HFFc6 (cell line): ENCODE measurements around the gene CPNE4. TPM values are rescaled to one million over a fixed set of nuclear protein-coding genes. Genes with fewer than 3 reads are reported as not detected.
"Not testable (repeated sequence)": the region's sequence is repeated elsewhere in the genome, so short reads cannot be mapped to it uniquely, and the experiment has no call there.

Experiments
- DNase-seq: peaks from one replicate; pipeline ENCODE4 v3.0.0-alpha.2; 2018
- H3K27ac Mint-ChIP-seq: 2 replicates; pipeline ENCODE4 v1.8.0; 2020; ENCODE audit warnings: mild to moderate bottlenecking, mixed read lengths
- H3K27me3 Mint-ChIP-seq: 2 replicates; pipeline ENCODE4 v1.8.0; 2021; ENCODE audit warnings: mild to moderate bottlenecking, moderate library complexity, mixed read lengths; ENCODE audit not compliant: insufficient read depth
- H3K36me3 Mint-ChIP-seq: 2 replicates; pipeline ENCODE4 v1.8.0; 2021; ENCODE audit warnings: low read depth, mixed read lengths
- H3K4me1 Mint-ChIP-seq: 2 replicates; pipeline ENCODE4 v1.8.0; 2020; ENCODE audit warnings: low read depth, mixed read lengths
- H3K4me3 Mint-ChIP-seq: 2 replicates; pipeline ENCODE4 v1.8.0; 2020; ENCODE audit warnings: mild to moderate bottlenecking, moderate library complexity, mixed read lengths
- H3K9me3 Mint-ChIP-seq: 2 replicates; pipeline ENCODE4 v1.8.0; 2020; ENCODE audit warnings: mild to moderate bottlenecking, mixed read lengths
- CTCF ChIP-seq: fragments of 200-600 bp; sonication (generic); IDR thresholded peaks from 2 replicates; pipeline ENCODE4 v1.5.0; 2021; ENCODE audit warnings: antibody characterized with exemption, mild to moderate bottlenecking
- total RNA-seq, 6 experiments: library from RNA; stranded (reverse); fragmentation: NEBNext Ultra II Directional; extraction: Animal tissue kit (Norgen Biotek cat#: 25700); gene quantifications; 2 replicates in 1 of 6; 3 replicates in 5 of 6; pipeline ENCODE4 v1.2.3, GENCODE V29; 2021

The CPNE4 gene
- total RNA-seq, 6 experiments from 2014 or later = not detected

GRCh38 chr3:131981323-131981722 lies 53.5 kb downstream of the CPNE4 start:
- no peak for TF ChIP-seq CTCF
- Mint-ChIP-seq H3K27me3 (peaks cover 1% of the 10 kb centered on the region; the same call in 1 of the 2 replicates), H3K4me1 (no peaks in the 10 kb centered on the region), H3K27ac (no peak overlapping the region), H3K9me3 (no peaks in the 10 kb centered on the region), H3K36me3 (no peaks in the 10 kb centered on the region), H3K4me3 (no peak overlapping the region)
- DNase-seq = no peak

- DNase-seq = no peak
- TF ChIP-seq CTCF = no peak
- no peak overlapping the region for H3K27ac Mint-ChIP-seq
- peaks cover 4% of the 10 kb centered on the region; the same call in 1 of the 2 replicates for H3K27me3 Mint-ChIP-seq
- no peaks in the 10 kb centered on the region for H3K4me1 Mint-ChIP-seq
- no peaks in the 10 kb centered on the region for H3K36me3 Mint-ChIP-seq
- no peaks in the 10 kb centered on the region for H3K9me3 Mint-ChIP-seq
- no peak overlapping the region for H3K4me3 Mint-ChIP-seq
These were observed 58.4 kb downstream of the CPNE4 start for GRCh38 chr3:131976448-131976847.

- DNase-seq = no peak
- no peak overlapping the region for H3K27ac Mint-ChIP-seq
- no peaks in the 10 kb centered on the region for H3K36me3 Mint-ChIP-seq
- H3K4me1 Mint-ChIP-seq = no peaks in the 10 kb centered on the region
- H3K9me3 Mint-ChIP-seq = no peaks in the 10 kb centered on the region
- TF ChIP-seq CTCF = no peak
- no peak overlapping the region for H3K4me3 Mint-ChIP-seq
- H3K27me3 Mint-ChIP-seq = peaks cover 4% of the 10 kb centered on the region; the same call in 1 of the 2 replicates
These were observed 59.8 kb downstream of the CPNE4 start for GRCh38 chr3:131975047-131975446.

- no peak for TF ChIP-seq CTCF
- Mint-ChIP-seq H3K4me3 (no peak overlapping the region), H3K9me3 (no peaks in the 10 kb centered on the region), H3K27ac (no peak overlapping the region), H3K4me1 (no peaks in the 10 kb centered on the region), H3K27me3 (peaks cover 6% of the 10 kb centered on the region; the same call in 1 of the 2 replicates), H3K36me3 (no peaks in the 10 kb centered on the region)
- DNase-seq = no peak
These were observed 61.1 kb downstream of the CPNE4 start for GRCh38 chr3:131973731-131974130.

GRCh38 chr3:131972550-131972949 lies 62.3 kb downstream of the CPNE4 start:
- Mint-ChIP-seq H3K27me3 (peaks cover 6% of the 10 kb centered on the region; the same call in 1 of the 2 replicates), H3K4me3 (no peak overlapping the region), H3K27ac (no peak overlapping the region), H3K9me3 (no peaks in the 10 kb centered on the region), H3K4me1 (no peaks in the 10 kb centered on the region), H3K36me3 (no peaks in the 10 kb centered on the region)
- DNase-seq = no peak
- TF ChIP-seq CTCF = no peak

GRCh38 chr3:131972091-131972490 lies 62.7 kb downstream of the CPNE4 start:
- H3K27me3 Mint-ChIP-seq = peaks cover 6% of the 10 kb centered on the region; the same call in 1 of the 2 replicates
- no peak overlapping the region for H3K4me3 Mint-ChIP-seq
- DNase-seq = no peak
- H3K36me3 Mint-ChIP-seq = no peaks in the 10 kb centered on the region
- no peaks in the 10 kb centered on the region for H3K9me3 Mint-ChIP-seq
- H3K4me1 Mint-ChIP-seq = no peaks in the 10 kb centered on the region
- TF ChIP-seq CTCF = no peak
- H3K27ac Mint-ChIP-seq = no peak overlapping the region

- H3K36me3 Mint-ChIP-seq, H3K27me3 Mint-ChIP-seq, H3K4me3 Mint-ChIP-seq, H3K27ac Mint-ChIP-seq, H3K9me3 Mint-ChIP-seq, DNase-seq, H3K4me1 Mint-ChIP-seq: not testable (repeated sequence)
These were observed 71.4 kb downstream of the CPNE4 start for GRCh38 chr3:131963442-131963841.
